H9 (cell line): ENCODE results near the gene VWF. TPM values are rescaled to one million over a fixed set of nuclear protein-coding genes. Genes with fewer than 3 reads are reported as not detected.

Experiments
- DNase-seq: peaks from one replicate; pipeline ENCODE4 v3.0.0-alpha.2; 2017
- H2AFZ ChIP-seq: one replicate; pipeline ENCODE4 v1.6.1; 2013; ENCODE audit warnings: mild to moderate bottlenecking, low read length, control low read depth, moderate library complexity
- H2AK5ac ChIP-seq: 2 replicates; pipeline ENCODE4 v1.6.1; 2013; ENCODE audit warnings: low read length, control low read depth, mixed read lengths; ENCODE audit not compliant: insufficient read length
- H2BK120ac ChIP-seq: one replicate; pipeline ENCODE4 v1.6.1; 2013; ENCODE audit warnings: low read depth, mild to moderate bottlenecking, low read length, control low read depth, inconsistent platforms; ENCODE audit not compliant: poor library complexity, severe bottlenecking
- H2BK12ac ChIP-seq: 2 replicates; pipeline ENCODE4 v1.6.1; 2013; ENCODE audit warnings: low read length, control low read depth, mixed read lengths, low read depth; ENCODE audit not compliant: insufficient read length
- H2BK15ac ChIP-seq: 2 replicates; pipeline ENCODE4 v1.6.1; 2013; ENCODE audit warnings: low read depth, low read length, control low read depth
- H2BK20ac ChIP-seq: one replicate; pipeline ENCODE4 v1.6.1; 2013; ENCODE audit warnings: low read depth, mild to moderate bottlenecking, low read length, control low read depth, inconsistent platforms; ENCODE audit not compliant: poor library complexity, severe bottlenecking
- H2BK5ac ChIP-seq: 2 replicates; pipeline ENCODE4 v1.6.1; 2013; ENCODE audit warnings: low read length, control low read depth, mixed read lengths; ENCODE audit not compliant: insufficient read length
- H3K14ac ChIP-seq: 2 replicates; pipeline ENCODE4 v1.6.1; 2013; ENCODE audit warnings: low read length, control low read depth; ENCODE audit not compliant: insufficient read depth
- H3K18ac ChIP-seq: 2 replicates; pipeline ENCODE4 v1.6.1; 2013; ENCODE audit warnings: low read depth, mild to moderate bottlenecking, mixed read lengths, low read length, control low read depth; ENCODE audit not compliant: insufficient read length
- H3K23ac ChIP-seq: 2 replicates; pipeline ENCODE4 v1.6.1; 2013; ENCODE audit warnings: low read length, control low read depth, mixed read lengths, low read depth; ENCODE audit not compliant: insufficient read length
- H3K23me2 ChIP-seq: 2 replicates; pipeline ENCODE4 v1.6.1; 2013; ENCODE audit warnings: low read depth, mild to moderate bottlenecking, mixed read lengths, low read length, control low read depth; ENCODE audit not compliant: insufficient read length, poor library complexity, severe bottlenecking
- H3K27ac ChIP-seq: 2 replicates; pipeline ENCODE4 v1.5.1; 2013; ENCODE audit warnings: low read length, control low read depth, mixed read lengths, low read depth; ENCODE audit not compliant: insufficient read length
- H3K27me3 ChIP-seq: 2 replicates; pipeline ENCODE4 v1.6.1; 2013; ENCODE audit warnings: low read length, control low read depth, inconsistent platforms; ENCODE audit not compliant: insufficient read depth
- H3K4ac ChIP-seq: 2 replicates; pipeline ENCODE4 v1.6.1; 2013; ENCODE audit warnings: low read depth, mild to moderate bottlenecking, control low read depth, inconsistent platforms, low read length, moderate library complexity
- H3K4me1 ChIP-seq: 2 replicates; pipeline ENCODE4 v1.6.1; 2013; ENCODE audit warnings: low read length, control low read depth, inconsistent platforms; ENCODE audit not compliant: insufficient read depth
- H3K4me2 ChIP-seq: 2 replicates; pipeline ENCODE4 v1.6.1; 2013; ENCODE audit warnings: low read length, control low read depth, mixed read lengths; ENCODE audit not compliant: insufficient read length, insufficient read depth
- H3K56ac ChIP-seq: 2 replicates; pipeline ENCODE4 v1.6.1; 2013; ENCODE audit warnings: low read depth, mild to moderate bottlenecking, mixed read lengths, low read length, control low read depth; ENCODE audit not compliant: insufficient read length
- H3K79me1 ChIP-seq: 2 replicates; pipeline ENCODE4 v1.6.1; 2013; ENCODE audit warnings: low read depth, mild to moderate bottlenecking, moderate library complexity, low read length, control low read depth, inconsistent platforms; ENCODE audit not compliant: insufficient read depth, poor library complexity, severe bottlenecking
- H3K79me2 ChIP-seq: 2 replicates; pipeline ENCODE4 v1.6.1; 2013; ENCODE audit warnings: low read length, control low read depth, inconsistent platforms; ENCODE audit not compliant: insufficient read depth
- H3K9ac ChIP-seq: 2 replicates; pipeline ENCODE4 v1.6.1; 2013; ENCODE audit warnings: low read length, control low read depth, mixed read lengths; ENCODE audit not compliant: insufficient read length; ENCODE audit errors: extremely low read depth
- H3K9me3 ChIP-seq: one replicate; pipeline ENCODE4 v1.6.1; 2013; ENCODE audit warnings: low read depth, low read length, inconsistent platforms; ENCODE audit not compliant: control insufficient read depth
- H3T11ph ChIP-seq: one replicate; pipeline ENCODE4 v1.6.1; 2013; ENCODE audit warnings: mild to moderate bottlenecking, low read length, control low read depth, inconsistent platforms
- H4K20me1 ChIP-seq: one replicate; pipeline ENCODE4 v1.6.1; 2013; ENCODE audit not compliant: control insufficient read depth, insufficient read length, insufficient read depth
- H4K5ac ChIP-seq: 2 replicates; pipeline ENCODE4 v1.6.1; 2013; ENCODE audit warnings: low read depth, mild to moderate bottlenecking, mixed read lengths, low read length, control low read depth; ENCODE audit not compliant: insufficient read length
- H4K8ac ChIP-seq: replicated peaks from 2 replicates; pipeline ENCODE4 v1.6.1; 2013; ENCODE audit warnings: low read length, control low read depth, mixed read lengths, low read depth; ENCODE audit not compliant: insufficient read length
- H4K91ac ChIP-seq: 2 replicates; pipeline ENCODE4 v1.6.1; 2013; ENCODE audit warnings: low read depth, mild to moderate bottlenecking, moderate library complexity, mixed read lengths, low read length, control low read depth; ENCODE audit not compliant: insufficient read length
- H3K27ac Mint-ChIP-seq, 3 experiments: 2 replicates in 2 of 3; 3 replicates in 1 of 3; pipeline ENCODE4 v1.8.0; 2020 to 2021; ENCODE audit warnings: mixed read lengths in 3 of 3, mild to moderate bottlenecking in 1 of 3, moderate library complexity in 1 of 3
- H3K27me3 Mint-ChIP-seq: 2 replicates; pipeline ENCODE4 v1.8.0; 2021; ENCODE audit warnings: low read depth, mild to moderate bottlenecking, moderate library complexity, mixed read lengths
- H3K36me3 Mint-ChIP-seq, 3 experiments: 2 replicates in 2 of 3; 3 replicates in 1 of 3; pipeline ENCODE4 v1.8.0; 2020 to 2021; ENCODE audit warnings: low read depth in 3 of 3, mixed read lengths in 3 of 3; ENCODE audit not compliant: insufficient read depth in 1 of 3
- H3K4me1 Mint-ChIP-seq, 2 experiments: 2 replicates each; pipeline ENCODE4 v1.8.0; 2020; ENCODE audit warnings: mixed read lengths in 2 of 2
- H3K4me3 Mint-ChIP-seq, 2 experiments: 2 replicates in 1 of 2; 3 replicates in 1 of 2; pipeline ENCODE4 v1.8.0; 2020 to 2021; ENCODE audit warnings: mild to moderate bottlenecking in 2 of 2, mixed read lengths in 2 of 2, moderate library complexity in 1 of 2
- H3K9me3 Mint-ChIP-seq, 2 experiments: 2 replicates in 1 of 2; 3 replicates in 1 of 2; pipeline ENCODE4 v1.8.0; 2020; ENCODE audit warnings: mild to moderate bottlenecking in 2 of 2, mixed read lengths in 2 of 2, moderate library complexity in 1 of 2
- CTCF ChIP-seq: fragments of 200-600 bp; sonication (generic); conservative IDR thresholded peaks from 3 replicates; pipeline ENCODE4 v1.8.0; 2021; ENCODE audit warnings: antibody characterized with exemption, mild to moderate bottlenecking
- WGBS: extraction: QIAGEN DNeasy Blood & Tissue Kit; methylation state at CpG from one replicate; pipeline ENCODE4 v1.1.7; 2013; ENCODE audit warnings: missing lambda C conversion rate, low lambda C conversion rate, mixed read lengths; ENCODE audit not compliant: insufficient read length; ENCODE audit errors: extremely low coverage; 5-methylcytosine and 5-hydroxymethylcytosine counted together
- total RNA-seq: library from RNA; stranded (reverse); gene quantifications from 2 replicates; pipeline ENCODE4 v1.2.1, GENCODE V29; 2021

Gene VWF
- total RNA-seq, 1 experiment from 2014 or later = 0.17 TPM

DNA sequence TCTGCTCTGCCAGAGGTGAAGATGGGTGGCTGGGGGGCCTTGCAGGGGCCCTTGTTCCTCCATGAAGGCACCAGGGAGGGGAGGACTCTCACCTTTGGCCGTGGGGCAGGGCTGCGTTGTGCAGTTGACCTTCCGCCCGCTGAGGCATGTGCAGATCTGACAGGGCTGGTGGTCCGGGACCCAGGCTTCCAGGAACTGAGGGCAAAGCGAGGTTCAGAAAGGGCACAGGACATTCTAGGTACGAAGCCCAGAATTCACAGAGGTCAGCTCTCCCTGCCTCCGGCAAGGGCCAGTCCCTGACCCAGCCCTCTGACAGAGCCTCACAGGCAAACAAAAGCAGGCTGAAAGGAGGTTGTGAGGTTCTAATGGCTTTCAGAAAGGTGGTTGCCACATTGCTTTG is 139.0 kb downstream of the VWF start:
- no peaks in the 10 kb centered on the region for H3K9me3 ChIP-seq
- H3K9ac ChIP-seq = no peak overlapping the region
- no peak overlapping the region for H2BK5ac ChIP-seq
- H3K79me1 ChIP-seq = no peaks in the 10 kb centered on the region
- Mint-ChIP-seq H3K4me1 (peaks cover 18 to 38% of the 10 kb centered on the region in 2 experiments), H3K27me3 (no peaks in the 10 kb centered on the region; the same call in 1 of the 2 replicates), H3K36me3 (no peaks in the 10 kb centered on the region), H3K27ac (no peak overlapping the region; a peak in 1 of 7 replicates), H3K9me3 (no peaks in the 10 kb centered on the region; a peak in 1 of 5 replicates), H3K4me3 (no peak overlapping the region)
- no peak overlapping the region for H3K14ac ChIP-seq
- TF ChIP-seq CTCF = no peak
- no peaks in the 10 kb centered on the region for H3K27me3 ChIP-seq
- H3K4me2 ChIP-seq = no peak overlapping the region
- no peaks in the 10 kb centered on the region for H3K79me2 ChIP-seq
- H3K18ac ChIP-seq = no peak overlapping the region
- no peak overlapping the region for H3K27ac ChIP-seq
- no peak overlapping the region for H2BK15ac ChIP-seq
- no peak overlapping the region for H4K91ac ChIP-seq
- no peak overlapping the region for H2BK20ac ChIP-seq
- no peak overlapping the region for H2AK5ac ChIP-seq
- H2BK120ac ChIP-seq = no peak overlapping the region
- no peak overlapping the region for H3K56ac ChIP-seq
- no peak overlapping the region for H2AFZ ChIP-seq
- H3K4me1 ChIP-seq = 0 out of 2 replicates have a peak, but pooled peaks cover 2% of the 10 kb centered on the region
- DNase-seq = no peak
- WGBS = no CpG with 5 or more reads among the region's 8 CpGs
- H3K23ac ChIP-seq = no peak overlapping the region
- no peak overlapping the region for H4K8ac ChIP-seq
- H2BK12ac ChIP-seq = no peak overlapping the region
- no peak overlapping the region for H3T11ph ChIP-seq
- no peak overlapping the region for H3K4ac ChIP-seq
- no peak overlapping the region for H4K5ac ChIP-seq
- no peaks in the 10 kb centered on the region for H4K20me1 ChIP-seq
- no peaks in the 10 kb centered on the region for H3K23me2 ChIP-seq
